K562 treated with DMSO at 1 percent for 4 hours (cell line): ENCODE data around the gene CFL2. TPM values are rescaled to one million over a fixed set of nuclear protein-coding genes. Genes with fewer than 3 reads are reported as not detected.

Experiments used
- total RNA-seq: library from RNA; unstranded; fragments of 300-600 nt; gene quantifications from 2 replicates; pipeline ENCODE4 v1.2.3, GENCODE V29; 2022; ENCODE audit not compliant: insufficient read depth

The CFL2 gene
- 4.8 and 7.0 TPM in 2 replicates for total RNA-seq

GRCh38 chr14:34714320-34715126 is at the start of gene CFL2:
Gene CFL2 (minus strand): TSS chr14:34714593. CDS start chr14:34714540, 53 bp downstream.

Other genes with a start within 250 kb of the CFL2 start
- gene EAPP, start 174.9 kb downstream of the CFL2 start, total RNA-seq = 17.1 and 20.8 TPM in 2 replicates
- gene SNX6, start 84.4 kb downstream of the CFL2 start, total RNA-seq = 24.8 and 32.3 TPM in 2 replicates
- gene BAZ1A, start 160.8 kb upstream of the CFL2 start, total RNA-seq = 13.2 and 16.6 TPM in 2 replicates